ENCODE results near the gene RTN4RL1. TPM values are rescaled to one million over a fixed set of nuclear protein-coding genes. Genes with fewer than 3 reads are reported as not detected.

The RTN4RL1 gene
- total and polyA plus RNA-seq, 9 of the 15 experiments (the other 6 are each of a cell fraction or from before 2014, with no cell fraction given), result 0.04 to 0.06 (median 0.04) TPM; not detected in 5

- TF ChIP-seq ZHX1 (conservative IDR thresholded peaks at IDR 0.05; ENCODE audit: low read length) (no peak), MEIS2 (IDR thresholded peaks at IDR 0.05; ENCODE audit: partially characterized antibody) (no peak), MEF2A (IDR thresholded peaks at IDR 0.05; ENCODE audit: control insufficient read depth, low read depth, low read length) (no peak)
These were observed 115.1 kb downstream of the RTN4RL1 start (continued) for GRCh38 chr17:1909985-1910384.

GRCh38 chr17:1908699-1909309, 116.3 kb downstream of the RTN4RL1 start:
- BruUV-seq (replicated peaks), result no TSS peak
- H3K36me3 ChIP-seq (ENCODE audit: control insufficient read depth, insufficient read depth, low read length), result no peaks in the 10 kb centered on the region
- no peaks in the 10 kb centered on the region for H3K9me3 ChIP-seq (replicated peaks; ENCODE audit: control insufficient read depth, insufficient read depth, low read depth, low read length)
- ATAC-seq, result peak; percentile 92
- no peak overlapping the region for H3K9ac ChIP-seq (ENCODE audit: insufficient read depth in 1 of 2, low read depth in 2 of 2, low read length in 2 of 2)
- ChIA-PET POLR2A (interaction anchor here (0.6 to 0.9 kb wide), 2 partner anchors 16 to 83 kb away, joined by 3 read pairs; no protein-coding TSS in a partner anchor), CTCF (ENCODE audit: low intra/inter-chr PET ratio) (interaction anchor here (0.7 to 1.3 kb wide), 4 partner anchors 117 to 336 kb away, joined by 3 to 6 read pairs (median 4); partner anchors contain the start of genes DPH1 and OVCA2)
- DNase-seq (ENCODE audit: extremely low read depth in 1 of 4, low spot score in 3 of 4), result peak; percentile 26 to 68 (median 44)
- H3K9me1 ChIP-seq (ENCODE audit: control insufficient read depth, insufficient read depth, low read length), result no peaks in the 10 kb centered on the region
- no peaks in the 10 kb centered on the region for H4K20me1 ChIP-seq (replicated peaks; ENCODE audit: control insufficient read depth, insufficient read depth, low read length)
- intact Hi-C loops (cut with micrococcal nuclease), result loop anchor here (2.0 to 5.0 kb wide), 2 partner anchors 122 to 138 kb away; partner anchors contain the start of gene DPH1
- no peak overlapping the region for H3K27ac ChIP-seq (ENCODE audit: extremely low read depth, low read depth, low read length)
- 11% methylated on average over 8 of the region's 22 CpGs for WGBS (ENCODE audit: insufficient coverage, low coverage, missing lambda C conversion rate)
- H3K4me1 ChIP-seq (replicated peaks in 1 of 2; ENCODE audit: control insufficient read depth in 2 of 2, insufficient read depth in 2 of 2, low read length in 2 of 2), result peaks cover 0 to 16% of the 10 kb centered on the region in 2 experiments; a peak in 3 of 5 replicates
- H2AFZ ChIP-seq (ENCODE audit: low read depth, low read length), result no peak overlapping the region
- no peaks in the 10 kb centered on the region for H3K79me2 ChIP-seq (ENCODE audit: control insufficient read depth, insufficient read depth, low read length)
- H3K4me2 ChIP-seq (ENCODE audit: insufficient read depth, low read length), result no peak overlapping the region
- H3K4me3 ChIP-seq, result no peak overlapping the region
- FAIRE-seq, result peak; percentile 79
- peaks cover 21 to 36% of the 10 kb centered on the region in 2 experiments; a peak in 4 of 5 replicates for H3K27me3 ChIP-seq (ENCODE audit: control insufficient read depth in 2 of 2, insufficient read depth in 2 of 2, low read length in 2 of 2)
- in situ Hi-C loops (cut with MboI), result loop anchor here (5.0 to 25.0 kb wide), 2 partner anchors 123 to 328 kb away; partner anchors contain the start of gene DPH1
- TF ChIP-seq ARID2 (IDR thresholded peaks at IDR 0.05) (0 out of 2 replicates have a peak, but pooled peaks have one; percentile 58), REST (IDR thresholded peaks at IDR 0.05; ENCODE audit: borderline replicate concordance) (peak; percentile 76), REST (CRISPR knock-in tag; IDR thresholded peaks at IDR 0.05; ENCODE audit: low read depth) (no peak), SMC3 (conservative IDR thresholded peaks at IDR 0.05; ENCODE audit: insufficient read depth, low read depth, low read length) (peak; percentile 79), SAFB (IDR thresholded peaks at IDR 0.05; ENCODE audit: borderline replicate concordance, low read depth, low read length) (no peak)
